Adrenal gland (tissue), 5 donors: ENCODE results near the gene GGT6.

Experiments
- POLR2A ChIP-seq, 2 donors: fragments of 450-650 bp; IDR thresholded peaks; one replicate each; pipeline ENCODE4 v1.6.1; 2017; ENCODE audit warnings: antibody characterized with exemption in 2 of 2, mild to moderate bottlenecking in 2 of 2, moderate library complexity in 1 of 2
- TF ChIP-seq, protein P1 (sequence below), 6 experiments: fragments of 450-650 bp in 4 of 6; fragments of 200-600 bp in 2 of 6; sonication (generic) in 1 of 6; IDR thresholded peaks; 1 replicate in 5 of 6; 2 replicates in 1 of 6; pipeline versions ENCODE4 v1.5.1 to v1.8.0; 2016 to 2021; ENCODE audit warnings: antibody characterized with exemption in 6 of 6, mild to moderate bottlenecking in 2 of 6, moderate library complexity in 1 of 6
- donor health status: DM: no; HTN: no; CAD: no.

DNA sequence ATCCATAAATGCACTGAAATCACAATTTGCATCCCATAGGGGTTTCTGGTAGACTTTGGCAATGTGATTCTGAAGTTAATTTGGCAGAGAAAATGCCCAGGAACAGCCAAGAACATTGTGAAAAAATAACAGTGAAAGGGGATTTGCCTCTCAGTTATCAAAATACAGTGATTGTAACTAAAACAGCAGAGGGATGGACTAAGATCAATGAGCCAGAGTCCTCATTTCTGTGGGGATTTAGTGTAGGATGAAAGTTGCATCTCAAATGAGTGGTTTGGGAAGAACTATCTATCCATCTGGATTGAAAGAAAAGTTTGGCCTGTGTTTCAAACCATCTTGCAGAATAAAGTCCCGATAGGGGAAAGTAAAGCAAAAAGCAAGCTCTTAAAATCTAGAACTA lies 33.2 kb downstream of the GGT6 start:
- TF ChIP-seq POLR2A (IDR thresholded peaks at IDR 0.05): no peak
- TF ChIP-seq, protein P1, sequence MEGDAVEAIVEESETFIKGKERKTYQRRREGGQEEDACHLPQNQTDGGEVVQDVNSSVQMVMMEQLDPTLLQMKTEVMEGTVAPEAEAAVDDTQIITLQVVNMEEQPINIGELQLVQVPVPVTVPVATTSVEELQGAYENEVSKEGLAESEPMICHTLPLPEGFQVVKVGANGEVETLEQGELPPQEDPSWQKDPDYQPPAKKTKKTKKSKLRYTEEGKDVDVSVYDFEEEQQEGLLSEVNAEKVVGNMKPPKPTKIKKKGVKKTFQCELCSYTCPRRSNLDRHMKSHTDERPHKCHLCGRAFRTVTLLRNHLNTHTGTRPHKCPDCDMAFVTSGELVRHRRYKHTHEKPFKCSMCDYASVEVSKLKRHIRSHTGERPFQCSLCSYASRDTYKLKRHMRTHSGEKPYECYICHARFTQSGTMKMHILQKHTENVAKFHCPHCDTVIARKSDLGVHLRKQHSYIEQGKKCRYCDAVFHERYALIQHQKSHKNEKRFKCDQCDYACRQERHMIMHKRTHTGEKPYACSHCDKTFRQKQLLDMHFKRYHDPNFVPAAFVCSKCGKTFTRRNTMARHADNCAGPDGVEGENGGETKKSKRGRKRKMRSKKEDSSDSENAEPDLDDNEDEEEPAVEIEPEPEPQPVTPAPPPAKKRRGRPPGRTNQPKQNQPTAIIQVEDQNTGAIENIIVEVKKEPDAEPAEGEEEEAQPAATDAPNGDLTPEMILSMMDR (IDR thresholded peaks at IDR 0.05): no peak
